ENCODE results near the gene TRMT11.

GRCh38 chr6:126007800-126008199 is 21.5 kb downstream of the TRMT11 start:
- TF ChIP-seq, protein P1, sequence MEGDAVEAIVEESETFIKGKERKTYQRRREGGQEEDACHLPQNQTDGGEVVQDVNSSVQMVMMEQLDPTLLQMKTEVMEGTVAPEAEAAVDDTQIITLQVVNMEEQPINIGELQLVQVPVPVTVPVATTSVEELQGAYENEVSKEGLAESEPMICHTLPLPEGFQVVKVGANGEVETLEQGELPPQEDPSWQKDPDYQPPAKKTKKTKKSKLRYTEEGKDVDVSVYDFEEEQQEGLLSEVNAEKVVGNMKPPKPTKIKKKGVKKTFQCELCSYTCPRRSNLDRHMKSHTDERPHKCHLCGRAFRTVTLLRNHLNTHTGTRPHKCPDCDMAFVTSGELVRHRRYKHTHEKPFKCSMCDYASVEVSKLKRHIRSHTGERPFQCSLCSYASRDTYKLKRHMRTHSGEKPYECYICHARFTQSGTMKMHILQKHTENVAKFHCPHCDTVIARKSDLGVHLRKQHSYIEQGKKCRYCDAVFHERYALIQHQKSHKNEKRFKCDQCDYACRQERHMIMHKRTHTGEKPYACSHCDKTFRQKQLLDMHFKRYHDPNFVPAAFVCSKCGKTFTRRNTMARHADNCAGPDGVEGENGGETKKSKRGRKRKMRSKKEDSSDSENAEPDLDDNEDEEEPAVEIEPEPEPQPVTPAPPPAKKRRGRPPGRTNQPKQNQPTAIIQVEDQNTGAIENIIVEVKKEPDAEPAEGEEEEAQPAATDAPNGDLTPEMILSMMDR (IDR thresholded peaks at IDR 0.05) = no peak
- no peak for TF ChIP-seq POLR2A (IDR thresholded peaks at IDR 0.05)

Measured in ovary (tissue), 3 donors.